ENCODE data around the gene HTR6. TPM values are rescaled to one million over a fixed set of nuclear protein-coding genes. Genes with fewer than 3 reads are reported as not detected.

HTR6 gene
- total RNA-seq, 1 donor from 2014 or later = not detected

GRCh38 chr1:19690342-19690741 is 25.7 kb downstream of the HTR6 start:
- TF ChIP-seq CTCF (IDR thresholded peaks at IDR 0.05) = no peak
- no peak for DNase-seq (ENCODE audit: low spot score in 2 of 2)
- Histone ChIP-seq H3K27me3 (no peaks in the 10 kb centered on the region), H3K4me1 (no peaks in the 10 kb centered on the region), H3K36me3 (peaks cover 58 to 64% of the 10 kb centered on the region in 2 donors), H3K27ac (no peak overlapping the region), H3K9me3 (no peaks in the 10 kb centered on the region), H3K4me3 (no peak overlapping the region)
- intact Hi-C loops (cut with DNase I) = no loop called here

GRCh38 chr1:19694298-19694697 is 29.6 kb downstream of the HTR6 start:
- H3K27me3 ChIP-seq = no peaks in the 10 kb centered on the region
- no peaks in the 10 kb centered on the region for H3K4me1 ChIP-seq
- no peak for DNase-seq (ENCODE audit: low spot score in 2 of 2)
- TF ChIP-seq CTCF (IDR thresholded peaks at IDR 0.05) = no peak
- no peak overlapping the region for H3K4me3 ChIP-seq
- no peaks in the 10 kb centered on the region for H3K9me3 ChIP-seq
- no peak overlapping the region for H3K27ac ChIP-seq
- intact Hi-C loops (cut with DNase I) = no loop called here
- peaks cover 42 to 65% of the 10 kb centered on the region in 2 donors for H3K36me3 ChIP-seq

GRCh38 chr1:19695772-19696171 is 31.1 kb downstream of the HTR6 start:
- peaks cover 44 to 73% of the 10 kb centered on the region in 2 donors for H3K36me3 ChIP-seq
- no peak for TF ChIP-seq CTCF (IDR thresholded peaks at IDR 0.05)
- no peaks in the 10 kb centered on the region for H3K9me3 ChIP-seq
- H3K4me3 ChIP-seq = no peak overlapping the region
- intact Hi-C loops (cut with DNase I) = no loop called here
- H3K4me1 ChIP-seq = no peaks in the 10 kb centered on the region
- no peak overlapping the region for H3K27ac ChIP-seq
- H3K27me3 ChIP-seq = no peaks in the 10 kb centered on the region
- DNase-seq (ENCODE audit: low spot score in 2 of 2) = no peak

- H3K9me3 ChIP-seq = no peaks in the 10 kb centered on the region
- H3K27me3 ChIP-seq = no peaks in the 10 kb centered on the region
- H3K4me1 ChIP-seq = no peaks in the 10 kb centered on the region
- intact Hi-C loops (cut with DNase I) = no loop called here
- H3K36me3 ChIP-seq = peaks cover 39 to 69% of the 10 kb centered on the region in 2 donors
- DNase-seq (ENCODE audit: low spot score in 2 of 2) = no peak
- no peak overlapping the region for H3K27ac ChIP-seq
- no peak overlapping the region for H3K4me3 ChIP-seq
- TF ChIP-seq CTCF (IDR thresholded peaks at IDR 0.05) = no peak
Observed at GRCh38 chr1:19696820-19697219, 32.1 kb downstream of the HTR6 start.

- Histone ChIP-seq H3K36me3 (peaks cover 43 to 63% of the 10 kb centered on the region in 2 donors), H3K9me3 (no peaks in the 10 kb centered on the region), H3K4me3 (no peak overlapping the region), H3K27me3 (no peaks in the 10 kb centered on the region), H3K4me1 (no peaks in the 10 kb centered on the region), H3K27ac (no peak overlapping the region)
- no peak for TF ChIP-seq CTCF (IDR thresholded peaks at IDR 0.05)
- intact Hi-C loops (cut with DNase I) = no loop called here
- DNase-seq (ENCODE audit: low spot score in 2 of 2) = no peak
Observed at GRCh38 chr1:19698181-19698580, 33.5 kb downstream of the HTR6 start.

Measured in ascending aorta (tissue), 2 donors.